Liver (tissue), 3 donors: ENCODE data around the gene BOLL.

ENCODE experiments used
- EGR1 ChIP-seq, 2 donors: IDR thresholded peaks; 2 replicates each; pipeline ENCODE4 v1.6.1; 2016 to 2018; ENCODE audit warnings: antibody characterized with exemption in 2 of 2, low read depth in 2 of 2
- FOXA1 ChIP-seq: IDR thresholded peaks from 2 replicates; pipeline ENCODE4 v1.6.1; 2016; ENCODE audit warnings: antibody characterized with exemption
- RAD21 ChIP-seq, 2 donors: IDR thresholded peaks; 2 replicates each; pipeline ENCODE4 v1.6.1; 2016; ENCODE audit warnings: antibody characterized with exemption in 2 of 2, mild to moderate bottlenecking in 2 of 2
- SP1 ChIP-seq: IDR thresholded peaks from 2 replicates; pipeline ENCODE4 v1.6.1; 2018; ENCODE audit warnings: antibody characterized with exemption, mild to moderate bottlenecking
- YY1 ChIP-seq: IDR thresholded peaks from 2 replicates; pipeline ENCODE4 v1.6.1; 2016; ENCODE audit warnings: antibody characterized with exemption, mild to moderate bottlenecking
- TF ChIP-seq, protein P1 (sequence below): fragments of 150-350 bp; IDR thresholded peaks from 2 replicates; pipeline ENCODE4 v1.5.1; 2017; ENCODE audit warnings: improper control_type of control experiment, low read depth, low read length; ENCODE audit not compliant: missing input control
- TF ChIP-seq, protein P2 (sequence below): IDR thresholded peaks from 2 replicates; pipeline ENCODE4 v1.6.1; 2016; ENCODE audit warnings: antibody characterized with exemption, mild to moderate bottlenecking
- TF ChIP-seq, protein P3 (sequence below): IDR thresholded peaks from 2 replicates; pipeline ENCODE4 v1.6.1; 2016; ENCODE audit warnings: antibody characterized with exemption
- TF ChIP-seq, protein P4 (sequence below): IDR thresholded peaks from 2 replicates; pipeline ENCODE4 v1.6.1; 2016; ENCODE audit warnings: antibody characterized with exemption
- donor health status: healthy.
- donor health status: healthy.

DNA sequence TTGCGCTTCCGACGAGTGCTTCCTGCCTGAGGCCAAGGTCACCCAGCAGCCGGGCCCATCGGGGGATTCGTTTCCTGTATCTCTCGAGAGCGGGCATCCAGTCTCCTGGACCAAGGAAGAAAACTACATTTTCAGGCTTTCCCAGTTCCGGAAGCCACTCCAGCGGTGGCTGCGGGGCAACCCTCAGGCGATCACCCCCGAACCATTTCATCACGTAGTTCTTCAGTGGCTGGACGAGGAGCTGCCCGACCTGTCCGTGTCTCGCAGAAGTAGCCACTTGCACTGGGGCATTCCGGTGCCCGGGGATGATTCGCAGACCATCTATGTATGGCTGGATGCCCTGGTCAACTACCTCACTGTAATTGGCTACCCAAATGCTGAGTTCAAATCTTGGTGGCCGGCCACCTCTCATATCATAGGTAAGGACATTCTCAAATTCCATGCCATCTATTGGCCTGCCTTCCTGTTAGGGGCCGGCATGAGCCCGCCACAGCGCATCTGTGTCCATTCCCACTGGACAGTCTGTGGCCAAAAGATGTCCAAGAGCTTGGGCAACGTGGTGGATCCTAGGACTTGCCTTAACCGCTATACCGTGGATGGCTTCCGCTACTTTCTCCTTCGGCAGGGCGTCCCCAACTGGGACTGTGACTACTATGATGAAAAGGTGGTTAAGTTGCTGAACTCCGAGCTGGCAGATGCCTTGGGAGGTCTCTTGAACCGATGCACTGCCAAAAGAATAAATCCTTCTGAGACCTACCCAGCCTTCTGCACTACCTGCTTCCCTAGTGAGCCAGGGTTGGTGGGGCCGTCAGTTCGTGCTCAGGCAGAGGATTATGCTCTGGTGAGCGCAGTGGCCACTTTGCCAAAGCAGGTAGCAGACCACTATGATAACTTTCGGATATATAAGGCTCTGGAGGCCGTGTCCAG is 78.9 kb downstream of the BOLL start:
- TF ChIP-seq, protein P1, sequence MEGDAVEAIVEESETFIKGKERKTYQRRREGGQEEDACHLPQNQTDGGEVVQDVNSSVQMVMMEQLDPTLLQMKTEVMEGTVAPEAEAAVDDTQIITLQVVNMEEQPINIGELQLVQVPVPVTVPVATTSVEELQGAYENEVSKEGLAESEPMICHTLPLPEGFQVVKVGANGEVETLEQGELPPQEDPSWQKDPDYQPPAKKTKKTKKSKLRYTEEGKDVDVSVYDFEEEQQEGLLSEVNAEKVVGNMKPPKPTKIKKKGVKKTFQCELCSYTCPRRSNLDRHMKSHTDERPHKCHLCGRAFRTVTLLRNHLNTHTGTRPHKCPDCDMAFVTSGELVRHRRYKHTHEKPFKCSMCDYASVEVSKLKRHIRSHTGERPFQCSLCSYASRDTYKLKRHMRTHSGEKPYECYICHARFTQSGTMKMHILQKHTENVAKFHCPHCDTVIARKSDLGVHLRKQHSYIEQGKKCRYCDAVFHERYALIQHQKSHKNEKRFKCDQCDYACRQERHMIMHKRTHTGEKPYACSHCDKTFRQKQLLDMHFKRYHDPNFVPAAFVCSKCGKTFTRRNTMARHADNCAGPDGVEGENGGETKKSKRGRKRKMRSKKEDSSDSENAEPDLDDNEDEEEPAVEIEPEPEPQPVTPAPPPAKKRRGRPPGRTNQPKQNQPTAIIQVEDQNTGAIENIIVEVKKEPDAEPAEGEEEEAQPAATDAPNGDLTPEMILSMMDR, result no peak
- TF ChIP-seq, protein P2, sequence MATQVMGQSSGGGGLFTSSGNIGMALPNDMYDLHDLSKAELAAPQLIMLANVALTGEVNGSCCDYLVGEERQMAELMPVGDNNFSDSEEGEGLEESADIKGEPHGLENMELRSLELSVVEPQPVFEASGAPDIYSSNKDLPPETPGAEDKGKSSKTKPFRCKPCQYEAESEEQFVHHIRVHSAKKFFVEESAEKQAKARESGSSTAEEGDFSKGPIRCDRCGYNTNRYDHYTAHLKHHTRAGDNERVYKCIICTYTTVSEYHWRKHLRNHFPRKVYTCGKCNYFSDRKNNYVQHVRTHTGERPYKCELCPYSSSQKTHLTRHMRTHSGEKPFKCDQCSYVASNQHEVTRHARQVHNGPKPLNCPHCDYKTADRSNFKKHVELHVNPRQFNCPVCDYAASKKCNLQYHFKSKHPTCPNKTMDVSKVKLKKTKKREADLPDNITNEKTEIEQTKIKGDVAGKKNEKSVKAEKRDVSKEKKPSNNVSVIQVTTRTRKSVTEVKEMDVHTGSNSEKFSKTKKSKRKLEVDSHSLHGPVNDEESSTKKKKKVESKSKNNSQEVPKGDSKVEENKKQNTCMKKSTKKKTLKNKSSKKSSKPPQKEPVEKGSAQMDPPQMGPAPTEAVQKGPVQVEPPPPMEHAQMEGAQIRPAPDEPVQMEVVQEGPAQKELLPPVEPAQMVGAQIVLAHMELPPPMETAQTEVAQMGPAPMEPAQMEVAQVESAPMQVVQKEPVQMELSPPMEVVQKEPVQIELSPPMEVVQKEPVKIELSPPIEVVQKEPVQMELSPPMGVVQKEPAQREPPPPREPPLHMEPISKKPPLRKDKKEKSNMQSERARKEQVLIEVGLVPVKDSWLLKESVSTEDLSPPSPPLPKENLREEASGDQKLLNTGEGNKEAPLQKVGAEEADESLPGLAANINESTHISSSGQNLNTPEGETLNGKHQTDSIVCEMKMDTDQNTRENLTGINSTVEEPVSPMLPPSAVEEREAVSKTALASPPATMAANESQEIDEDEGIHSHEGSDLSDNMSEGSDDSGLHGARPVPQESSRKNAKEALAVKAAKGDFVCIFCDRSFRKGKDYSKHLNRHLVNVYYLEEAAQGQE, result no peak
- no peak for TF ChIP-seq RAD21 (IDR thresholded peaks at IDR 0.05)
- TF ChIP-seq, protein P3, sequence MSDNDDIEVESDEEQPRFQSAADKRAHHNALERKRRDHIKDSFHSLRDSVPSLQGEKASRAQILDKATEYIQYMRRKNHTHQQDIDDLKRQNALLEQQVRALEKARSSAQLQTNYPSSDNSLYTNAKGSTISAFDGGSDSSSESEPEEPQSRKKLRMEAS, result no peak
- TF ChIP-seq SP1, result no peak
- TF ChIP-seq, protein P4, sequence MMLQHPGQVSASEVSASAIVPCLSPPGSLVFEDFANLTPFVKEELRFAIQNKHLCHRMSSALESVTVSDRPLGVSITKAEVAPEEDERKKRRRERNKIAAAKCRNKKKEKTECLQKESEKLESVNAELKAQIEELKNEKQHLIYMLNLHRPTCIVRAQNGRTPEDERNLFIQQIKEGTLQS, result no peak
- no peak for TF ChIP-seq FOXA1
- no peak for TF ChIP-seq EGR1 (IDR thresholded peaks at IDR 0.05; ENCODE audit: low read depth in 2 of 2)
- TF ChIP-seq YY1, result no peak
